Fibroblast of lung (primary cell): ENCODE results near the gene ZBTB45. TPM values are rescaled to one million over a fixed set of nuclear protein-coding genes. Genes with fewer than 3 reads are reported as not detected.

Source experiments
- DNase-seq, 2 donors: peaks; one replicate each; pipeline versions ENCODE4 v3.0.0 to v3.0.0-alpha.2; 2010; ENCODE audit warnings: low read depth in 2 of 2
- H2AFZ ChIP-seq: 2 replicates; pipeline ENCODE4 v1.5.1; 2012; ENCODE audit warnings: low read length, control low read depth, inconsistent platforms
- H3K27ac ChIP-seq: 2 replicates; pipeline ENCODE4 v1.5.1; 2011; ENCODE audit warnings: low read length, control low read depth; ENCODE audit not compliant: insufficient read depth
- H3K27me3 ChIP-seq: 2 replicates; pipeline ENCODE4 v1.5.1; 2011; ENCODE audit warnings: mild to moderate bottlenecking, low read length; ENCODE audit not compliant: control insufficient read depth, insufficient read depth
- H3K36me3 ChIP-seq: 2 replicates; pipeline ENCODE4 v1.5.1; 2011; ENCODE audit warnings: low read length; ENCODE audit not compliant: control insufficient read depth, insufficient read depth
- H3K4me1 ChIP-seq: 2 replicates; pipeline ENCODE4 v1.5.1; 2011; ENCODE audit warnings: low read length; ENCODE audit not compliant: control insufficient read depth, insufficient read depth; ENCODE audit errors: extremely low read depth
- H3K4me2 ChIP-seq: 2 replicates; pipeline ENCODE4 v1.5.1; 2011; ENCODE audit warnings: low read length, control low read depth; ENCODE audit not compliant: insufficient read depth; ENCODE audit errors: extremely low read depth
- H3K4me3 ChIP-seq, 4 experiments: fragments of 200-600 bp in 1 of 4; sonication (generic) in 1 of 4; replicated peaks in 1 of 4; 2 replicates each; pipeline ENCODE4 v1.5.1; 2011 to 2016; ENCODE audit warnings: low read length in 4 of 4, low read depth in 3 of 4, mild to moderate bottlenecking in 3 of 4, control low read depth in 2 of 4, inconsistent platforms in 1 of 4, mixed read lengths in 1 of 4; ENCODE audit not compliant: insufficient read depth in 1 of 4; ENCODE audit errors: control extremely low read depth in 1 of 4
- H3K79me2 ChIP-seq: 2 replicates; pipeline ENCODE4 v1.5.1; 2012; ENCODE audit warnings: mild to moderate bottlenecking, low read length, inconsistent platforms; ENCODE audit not compliant: control insufficient read depth, insufficient read depth
- H3K9ac ChIP-seq: 2 replicates; pipeline ENCODE4 v1.5.1; 2011; ENCODE audit warnings: mild to moderate bottlenecking, low read length, control low read depth; ENCODE audit not compliant: insufficient read depth
- H3K9me3 ChIP-seq: 2 replicates; pipeline ENCODE4 v1.5.1; 2012; ENCODE audit warnings: low read depth, low read length; ENCODE audit not compliant: control insufficient read depth, insufficient read depth
- H4K20me1 ChIP-seq: 2 replicates; pipeline ENCODE4 v1.5.1; 2011; ENCODE audit warnings: low read length; ENCODE audit not compliant: control insufficient read depth, insufficient read depth; ENCODE audit errors: extremely low read depth
- CTCF ChIP-seq, 2 donors: IDR thresholded peaks in 1 of 2; conservative IDR thresholded peaks in 1 of 2; 1 replicate in 1 of 2; 2 replicates in 1 of 2; pipeline ENCODE4 v1.5.1; 2011 to 2012; ENCODE audit warnings: low read length in 2 of 2, control low read depth in 1 of 2, inconsistent platforms in 1 of 2, low read depth in 1 of 2, mild to moderate bottlenecking in 1 of 2
- EZH2 ChIP-seq: IDR thresholded peaks from 2 replicates; pipeline ENCODE4 v1.5.1; 2012; ENCODE audit warnings: low read length, control low read depth, mild to moderate bottlenecking; ENCODE audit errors: missing control alignments
- polyA plus RNA-seq, 2 donors: library from polyadenylated mRNA; depleted of rRNA in 1 of 2; stranded (reverse) in 1 of 2; unstranded in 1 of 2; fragments of >200 nt; gene quantifications; 2 replicates each; pipeline ENCODE4 v1.2.1, GENCODE V29; 2011 to 2012; ENCODE audit warnings: missing spikeins in 1 of 2
- total RNA-seq: library from RNA; depleted of rRNA; stranded (reverse); fragments of >200 nt; gene quantifications from 2 replicates; pipeline ENCODE4 v1.2.1, GENCODE V29; 2014

The ZBTB45 gene
- total and polyA plus RNA-seq, 2 donors (not counting 1 experiment from before 2014, with no cell fraction given) = 3.1 to 5.9 TPM

DNA sequence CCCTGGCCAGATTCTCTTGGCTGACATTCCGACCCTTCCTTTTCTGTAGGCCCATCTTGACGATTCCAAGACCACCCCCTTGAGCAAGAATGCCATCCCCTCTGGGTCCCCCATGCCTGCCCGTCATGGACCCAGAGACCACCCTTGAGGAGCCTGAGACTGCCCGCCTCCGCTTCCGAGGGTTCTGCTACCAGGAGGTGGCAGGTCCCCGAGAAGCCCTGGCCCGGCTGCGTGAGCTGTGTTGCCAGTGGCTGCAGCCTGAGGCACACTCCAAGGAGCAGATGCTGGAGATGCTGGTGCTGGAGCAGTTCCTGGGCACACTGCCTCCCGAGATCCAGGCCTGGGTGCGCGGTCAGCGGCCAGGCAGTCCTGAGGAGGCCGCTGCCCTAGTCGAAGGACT lies 42.5 kb downstream of the ZBTB45 start:
- TF ChIP-seq EZH2 (no peak), CTCF (conservative IDR thresholded peaks at IDR 0.05 in 1 of 2, IDR thresholded peaks at IDR 0.05 in 1 of 2; ENCODE audit: low read depth in 1 of 2, low read length in 2 of 2) (no peak)
- H3K79me2 ChIP-seq = no peaks in the 10 kb centered on the region
- H3K4me2 ChIP-seq = peak overlapping the region; percentile 97
- H3K27ac ChIP-seq = peak overlapping the region; percentile 98
- no peaks in the 10 kb centered on the region for H3K27me3 ChIP-seq
- no peaks in the 10 kb centered on the region for H4K20me1 ChIP-seq
- peaks cover 18% of the 10 kb centered on the region for H3K4me1 ChIP-seq
- H3K9ac ChIP-seq = no peak overlapping the region
- H2AFZ ChIP-seq = no peak overlapping the region
- peak overlapping the region in 1 of 4 experiments; percentile 59 for H3K4me3 ChIP-seq
- H3K36me3 ChIP-seq = peaks cover 9% of the 10 kb centered on the region
- H3K9me3 ChIP-seq = no peaks in the 10 kb centered on the region
- DNase-seq = no peak

DNA sequence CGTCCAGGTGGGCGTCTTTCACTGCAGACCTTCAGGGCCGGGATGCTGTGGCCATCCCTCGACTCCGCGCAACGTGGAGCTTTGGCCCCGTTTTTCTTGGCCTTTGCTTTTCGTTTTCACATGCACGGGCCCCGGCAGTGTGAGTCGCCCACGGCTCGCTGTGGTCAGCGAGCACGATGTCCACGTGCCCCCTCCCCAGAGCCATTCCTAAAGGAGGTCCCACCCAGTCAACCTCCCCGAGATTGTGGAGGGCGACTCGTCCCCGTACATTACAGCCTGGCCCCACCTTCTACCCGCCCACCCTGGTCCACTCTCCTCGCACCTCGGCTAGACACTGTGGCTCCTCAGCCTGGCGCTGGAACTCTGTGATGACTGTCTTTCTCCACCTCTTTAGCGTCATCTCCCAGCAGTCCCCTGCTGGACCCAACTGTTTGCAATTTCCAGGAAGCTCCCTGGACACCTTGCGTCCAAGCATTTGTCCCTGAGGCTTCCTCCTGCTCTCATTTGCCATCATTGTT lies 43.1 kb downstream of the ZBTB45 start:
- peaks cover 13% of the 10 kb centered on the region for H3K36me3 ChIP-seq
- peak overlapping the region; percentile 83 for H2AFZ ChIP-seq
- H3K27ac ChIP-seq = peak overlapping the region; percentile 98
- H3K4me1 ChIP-seq = peaks cover 18% of the 10 kb centered on the region
- no peaks in the 10 kb centered on the region for H3K9me3 ChIP-seq
- TF ChIP-seq CTCF (conservative IDR thresholded peaks at IDR 0.05 in 1 of 2, IDR thresholded peaks at IDR 0.05 in 1 of 2; ENCODE audit: low read depth in 1 of 2, low read length in 2 of 2) = no peak
- TF ChIP-seq EZH2 = no peak
- H3K27me3 ChIP-seq = no peaks in the 10 kb centered on the region
- no peaks in the 10 kb centered on the region for H4K20me1 ChIP-seq
- no peaks in the 10 kb centered on the region for H3K79me2 ChIP-seq
- H3K4me3 ChIP-seq = peak overlapping the region; percentile 59 to 75 (median 68)
- DNase-seq = peak in 1 of 2 donors; percentile 18
- H3K9ac ChIP-seq = peak overlapping the region; percentile 88
- peak overlapping the region; percentile 97 for H3K4me2 ChIP-seq

GRCh38 chr19:58475714-58476497 lies 43.7 kb downstream of the ZBTB45 start, which contains the start of gene ZNF446:
Gene ZNF446 (plus strand): TSS chr19:58476352. CDS start chr19:58477219, 867 bp downstream.
- TF ChIP-seq CTCF (conservative IDR thresholded peaks at IDR 0.05 in 1 of 2, IDR thresholded peaks at IDR 0.05 in 1 of 2; ENCODE audit: low read depth in 1 of 2, low read length in 2 of 2) (no peak), EZH2 (no peak)
- Histone ChIP-seq H3K4me1 (peaks cover 18% of the 10 kb centered on the region), H2AFZ (peak within 1 kb of the TSS; percentile 83), H3K4me3 (peak within 1 kb of the TSS; percentile 59 to 75 (median 68)), H3K79me2 (no peaks in the 10 kb centered on the region), H3K36me3 (peaks cover 13% of the 10 kb centered on the region), H4K20me1 (no peaks in the 10 kb centered on the region), H3K9ac (peak within 1 kb of the TSS; percentile 88), H3K27ac (peak within 1 kb of the TSS; percentile 98), H3K27me3 (no peaks in the 10 kb centered on the region), H3K9me3 (no peaks in the 10 kb centered on the region), H3K4me2 (peak within 1 kb of the TSS; percentile 97)
- DNase-seq = peak; percentile 96 to 98
